8988T (cell line): ENCODE results near the gene EIF4A3.

Experiments used
- DNase-seq: peaks from one replicate; pipeline ENCODE4 v3.0.0; 2011

Gene EIF4A3

DNA sequence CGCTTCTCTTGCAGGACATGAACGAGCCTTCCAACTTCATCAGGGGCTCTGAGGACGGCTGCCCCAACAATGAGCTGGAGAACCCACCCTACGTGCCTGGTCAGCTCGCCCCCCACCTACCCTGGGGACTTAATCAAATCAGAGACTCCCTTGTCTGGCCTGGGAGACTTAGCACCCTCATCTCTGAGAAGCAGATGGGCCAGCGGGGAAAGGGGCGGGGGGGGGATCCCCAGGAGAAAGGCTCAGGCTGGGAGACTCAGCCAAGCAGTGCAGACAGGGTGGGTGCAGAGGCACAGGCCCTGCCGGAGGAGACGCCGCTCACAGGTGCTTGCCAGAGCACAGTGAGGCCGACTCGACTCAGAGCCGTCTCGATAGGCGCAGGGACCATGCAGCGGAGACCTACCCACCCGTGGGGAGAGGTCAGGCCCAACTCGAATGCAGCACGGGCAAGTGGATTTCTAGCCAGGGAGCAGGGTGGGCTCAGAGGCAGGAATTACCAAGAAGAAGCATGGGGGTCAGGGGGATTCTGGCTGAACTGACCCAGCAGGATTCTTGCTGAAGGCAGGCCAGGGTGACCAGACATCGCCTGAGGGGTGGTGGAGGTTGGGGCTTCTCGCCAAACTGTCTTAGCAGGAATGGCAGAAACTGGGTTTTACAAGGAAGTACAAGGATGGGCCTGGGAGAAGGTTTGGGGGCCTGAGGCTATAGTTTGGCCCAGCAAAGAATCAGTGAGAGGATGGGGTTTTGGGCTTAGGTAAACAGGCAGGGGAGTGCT lies 35.8 kb downstream of the EIF4A3 start:
- no peak for DNase-seq

GRCh38 chr17:80110447-80110812 lies 36.5 kb downstream of the EIF4A3 start:
- no peak for DNase-seq

DNA sequence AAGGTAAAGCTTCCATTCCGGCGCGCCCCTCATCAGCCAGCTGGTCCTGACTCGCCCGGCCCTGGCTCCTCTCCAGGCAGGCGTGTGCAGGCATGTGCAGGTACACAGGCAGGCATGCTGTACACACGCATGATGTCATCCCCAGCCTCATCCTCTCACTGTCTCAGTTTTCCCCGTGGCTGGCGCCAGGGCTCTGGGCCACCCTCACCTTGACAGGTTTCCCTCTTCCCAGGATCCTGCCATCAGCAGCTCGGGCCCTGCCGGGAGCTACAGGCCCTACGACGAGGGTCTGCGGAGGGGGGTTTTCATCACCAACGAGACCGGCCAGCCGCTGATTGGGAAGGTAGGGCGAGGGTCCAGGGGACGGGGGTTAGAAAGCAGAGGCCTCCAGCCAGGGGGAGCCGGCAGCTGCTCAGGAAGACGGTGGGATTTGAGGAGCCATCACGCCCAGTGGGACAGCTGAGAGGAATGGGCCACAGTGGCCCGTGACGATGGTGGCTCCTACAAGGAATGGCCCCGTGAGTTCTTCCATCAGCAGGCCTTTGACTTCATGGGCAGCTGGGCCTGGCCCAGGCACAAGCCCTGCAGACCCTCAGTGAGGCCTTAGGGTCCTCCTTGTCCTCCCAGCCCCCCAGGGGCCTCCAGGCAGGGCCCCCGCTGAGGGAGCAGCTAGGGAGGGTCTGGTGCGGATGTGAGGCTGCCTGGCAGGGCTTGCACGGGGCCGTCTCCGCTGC lies 37.0 kb downstream of the EIF4A3 start:
- no peak for DNase-seq

- DNase-seq: no peak
These were observed 37.8 kb downstream of the EIF4A3 start for GRCh38 chr17:80109066-80109660.

DNA sequence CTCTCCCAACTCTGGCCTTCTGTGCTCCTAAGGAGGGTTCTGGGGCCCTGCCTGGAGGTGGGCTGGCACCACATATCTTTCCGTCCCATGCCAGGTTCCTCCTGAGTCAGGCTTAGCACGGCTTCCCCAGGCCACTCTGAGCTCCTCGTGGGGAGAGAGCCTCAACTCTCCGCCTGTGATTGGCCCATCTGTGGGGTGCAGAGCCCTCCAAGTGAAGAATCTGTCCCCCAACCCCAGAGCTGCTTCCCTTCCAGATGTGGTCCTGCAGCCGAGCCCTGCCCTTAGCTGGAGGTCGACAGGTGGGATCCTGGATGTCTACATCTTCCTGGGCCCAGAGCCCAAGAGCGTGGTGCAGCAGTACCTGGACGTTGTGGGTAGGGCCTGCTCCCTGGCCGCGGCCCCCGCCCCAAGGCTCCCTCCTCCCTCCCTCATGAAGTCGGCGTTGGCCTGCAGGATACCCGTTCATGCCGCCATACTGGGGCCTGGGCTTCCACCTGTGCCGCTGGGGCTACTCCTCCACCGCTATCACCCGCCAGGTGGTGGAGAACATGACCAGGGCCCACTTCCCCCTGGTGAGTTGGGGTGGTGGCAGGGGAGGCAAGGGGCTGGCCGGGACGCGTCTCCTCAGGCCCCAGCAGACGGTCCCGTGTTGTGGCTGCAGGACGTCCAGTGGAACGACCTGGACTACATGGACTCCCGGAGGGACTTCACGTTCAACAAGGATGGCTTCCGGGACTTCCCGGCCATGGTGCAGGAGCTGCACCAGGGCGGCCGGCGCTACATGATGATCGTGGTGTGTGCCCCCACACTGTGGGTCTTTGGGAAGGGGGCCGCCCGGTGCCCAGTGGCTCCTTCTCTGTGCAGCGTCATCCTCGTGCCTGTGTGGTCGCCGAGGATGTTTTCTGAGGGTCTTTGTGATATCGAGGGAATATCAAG lies 38.6 kb downstream of the EIF4A3 start:
- no peak for DNase-seq

DNA sequence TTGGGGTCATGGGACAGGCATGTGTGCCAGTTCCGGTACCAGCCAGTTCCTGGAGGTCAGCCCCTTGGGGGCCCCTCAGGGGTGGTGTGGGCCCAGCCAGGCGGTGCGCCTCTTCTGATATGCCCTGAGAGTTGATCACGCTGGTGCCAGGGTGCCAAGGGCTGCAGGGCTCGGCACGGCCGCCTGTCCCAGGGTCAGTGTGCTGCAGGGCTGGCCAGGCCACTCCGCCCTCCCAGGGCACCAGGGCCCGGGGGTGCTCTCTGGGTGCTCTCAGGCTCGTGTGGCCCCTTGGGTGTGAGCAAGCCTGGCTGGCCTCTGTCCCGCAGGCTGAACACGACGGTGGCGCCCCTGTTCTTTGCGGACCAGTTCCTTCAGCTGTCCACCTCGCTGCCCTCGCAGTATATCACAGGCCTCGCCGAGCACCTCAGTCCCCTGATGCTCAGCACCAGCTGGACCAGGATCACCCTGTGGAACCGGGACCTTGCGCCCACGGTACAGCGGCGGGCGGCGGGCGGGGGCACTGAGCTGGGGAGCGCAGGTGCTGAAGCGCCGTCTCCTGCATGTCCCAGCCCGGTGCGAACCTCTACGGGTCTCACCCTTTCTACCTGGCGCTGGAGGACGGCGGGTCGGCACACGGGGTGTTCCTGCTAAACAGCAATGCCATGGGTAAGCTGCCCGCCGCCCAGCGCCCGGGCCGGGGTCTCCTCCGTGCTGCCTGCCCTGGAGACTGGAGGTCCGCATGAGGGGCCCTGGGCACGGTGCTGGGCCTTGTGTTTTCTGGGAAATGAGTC lies 39.5 kb downstream of the EIF4A3 start:
- DNase-seq: no peak

DNA sequence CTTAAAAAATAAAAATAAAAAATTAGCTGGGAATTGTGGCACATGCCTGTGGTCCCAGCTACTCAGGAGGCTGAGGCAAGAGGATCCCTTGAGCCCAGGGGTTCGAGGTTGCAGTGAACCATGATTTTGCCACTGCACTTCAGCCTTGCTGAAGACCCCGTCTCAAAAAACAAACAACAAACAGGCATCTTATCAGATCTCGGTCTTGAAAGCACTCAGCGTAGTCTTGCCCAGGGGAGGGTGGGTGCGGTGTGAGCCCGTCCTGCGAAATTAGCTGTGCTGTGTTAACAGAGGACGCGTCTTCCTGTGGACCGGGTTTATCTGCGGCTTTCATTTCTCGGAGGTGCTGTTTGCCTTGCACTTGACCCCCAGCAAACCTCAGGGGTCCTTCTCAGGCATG lies 40.2 kb downstream of the EIF4A3 start:
- DNase-seq: no peak

DNA sequence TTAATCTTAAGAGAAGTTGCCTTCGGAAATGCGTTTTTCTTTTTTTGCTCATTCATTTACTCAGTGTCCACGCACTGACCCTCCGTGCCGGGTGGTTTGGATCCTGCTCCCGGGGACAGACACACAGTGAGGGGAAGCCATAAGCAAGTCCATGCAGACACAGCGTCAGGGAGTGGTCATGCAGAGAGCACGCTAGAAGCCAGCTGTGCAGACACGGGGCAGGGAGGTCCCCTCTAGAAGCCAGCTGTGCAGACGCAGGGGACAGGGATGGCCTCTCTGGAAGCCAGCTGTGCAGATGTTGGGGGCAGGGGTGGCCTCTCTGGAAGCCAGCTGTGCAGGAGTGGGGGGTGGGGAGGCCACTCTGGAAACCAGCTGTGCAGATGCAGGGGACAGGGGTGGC lies 40.8 kb downstream of the EIF4A3 start:
- DNase-seq: no peak

- DNase-seq: no peak
These were observed 41.2 kb downstream of the EIF4A3 start for GRCh38 chr17:80105762-80106161.

DNA sequence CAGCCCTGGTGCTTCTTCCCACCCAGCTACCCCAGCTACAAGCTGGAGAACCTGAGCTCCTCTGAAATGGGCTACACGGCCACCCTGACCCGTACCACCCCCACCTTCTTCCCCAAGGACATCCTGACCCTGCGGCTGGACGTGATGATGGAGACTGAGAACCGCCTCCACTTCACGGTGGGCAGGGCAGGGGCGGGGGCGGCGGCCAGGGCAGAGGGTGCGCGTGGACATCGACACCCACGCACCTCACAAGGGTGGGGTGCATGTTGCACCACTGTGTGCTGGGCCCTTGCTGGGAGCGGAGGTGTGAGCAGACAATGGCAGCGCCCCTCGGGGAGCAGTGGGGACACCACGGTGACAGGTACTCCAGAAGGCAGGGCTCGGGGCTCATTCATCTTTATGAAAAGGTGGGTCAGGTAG lies 42.0 kb downstream of the EIF4A3 start:
- DNase-seq: no peak

DNA sequence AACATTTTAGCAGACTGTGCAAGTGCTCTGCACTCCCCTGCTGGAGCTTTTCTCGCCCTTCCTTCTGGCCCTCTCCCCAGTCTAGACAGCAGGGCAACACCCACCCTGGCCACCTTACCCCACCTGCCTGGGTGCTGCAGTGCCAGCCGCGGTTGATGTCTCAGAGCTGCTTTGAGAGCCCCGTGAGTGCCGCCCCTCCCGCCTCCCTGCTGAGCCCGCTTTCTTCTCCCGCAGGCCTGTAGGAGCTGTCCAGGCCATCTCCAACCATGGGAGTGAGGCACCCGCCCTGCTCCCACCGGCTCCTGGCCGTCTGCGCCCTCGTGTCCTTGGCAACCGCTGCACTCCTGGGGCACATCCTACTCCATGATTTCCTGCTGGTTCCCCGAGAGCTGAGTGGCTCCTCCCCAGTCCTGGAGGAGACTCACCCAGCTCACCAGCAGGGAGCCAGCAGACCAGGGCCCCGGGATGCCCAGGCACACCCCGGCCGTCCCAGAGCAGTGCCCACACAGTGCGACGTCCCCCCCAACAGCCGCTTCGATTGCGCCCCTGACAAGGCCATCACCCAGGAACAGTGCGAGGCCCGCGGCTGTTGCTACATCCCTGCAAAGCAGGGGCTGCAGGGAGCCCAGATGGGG lies 42.5 kb downstream of the EIF4A3 start:
- no peak for DNase-seq

DNA sequence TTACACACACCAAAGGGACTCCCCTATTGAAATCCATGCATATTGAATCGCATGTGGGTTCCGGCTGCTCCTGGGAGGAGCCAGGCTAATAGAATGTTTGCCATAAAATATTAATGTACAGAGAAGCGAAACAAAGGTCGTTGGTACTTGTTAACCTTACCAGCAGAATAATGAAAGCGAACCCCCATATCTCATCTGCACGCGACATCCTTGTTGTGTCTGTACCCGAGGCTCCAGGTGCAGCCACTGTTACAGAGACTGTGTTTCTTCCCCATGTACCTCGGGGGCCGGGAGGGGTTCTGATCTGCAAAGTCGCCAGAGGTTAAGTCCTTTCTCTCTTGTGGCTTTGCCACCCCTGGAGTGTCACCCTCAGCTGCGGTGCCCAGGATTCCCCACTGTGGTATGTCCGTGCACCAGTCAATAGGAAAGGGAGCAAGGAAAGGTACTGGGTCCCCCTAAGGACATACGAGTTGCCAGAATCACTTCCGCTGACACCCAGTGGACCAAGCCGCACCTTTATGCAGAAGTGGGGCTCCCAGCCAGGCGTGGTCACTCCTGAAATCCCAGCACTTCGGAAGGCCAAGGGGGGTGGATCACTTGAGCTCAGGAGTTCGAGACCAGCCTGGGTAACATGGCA lies 43.4 kb downstream of the EIF4A3 start:
- DNase-seq: no peak

GRCh38 chr17:80102664-80103448 lies 44.1 kb downstream of the EIF4A3 start:
- no peak for DNase-seq

DNA sequence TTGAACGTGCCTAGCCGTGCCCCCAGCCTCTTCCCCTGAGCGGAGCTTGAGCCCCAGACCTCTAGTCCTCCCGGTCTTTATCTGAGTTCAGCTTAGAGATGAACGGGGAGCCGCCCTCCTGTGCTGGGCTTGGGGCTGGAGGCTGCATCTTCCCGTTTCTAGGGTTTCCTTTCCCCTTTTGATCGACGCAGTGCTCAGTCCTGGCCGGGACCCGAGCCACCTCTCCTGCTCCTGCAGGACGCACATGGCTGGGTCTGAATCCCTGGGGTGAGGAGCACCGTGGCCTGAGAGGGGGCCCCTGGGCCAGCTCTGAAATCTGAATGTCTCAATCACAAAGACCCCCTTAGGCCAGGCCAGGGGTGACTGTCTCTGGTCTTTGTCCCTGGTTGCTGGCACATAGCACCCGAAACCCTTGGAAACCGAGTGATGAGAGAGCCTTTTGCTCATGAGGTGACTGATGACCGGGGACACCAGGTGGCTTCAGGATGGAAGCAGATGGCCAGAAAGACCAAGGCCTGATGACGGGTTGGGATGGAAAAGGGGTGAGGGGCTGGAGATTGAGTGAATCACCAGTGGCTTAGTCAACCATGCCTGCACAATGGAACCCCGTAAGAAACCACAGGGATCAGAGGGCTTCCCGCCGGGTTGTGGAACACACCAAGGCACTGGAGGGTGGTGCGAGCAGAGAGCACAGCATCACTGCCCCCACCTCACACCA lies 44.8 kb downstream of the EIF4A3 start:
- DNase-seq: no peak

DNA sequence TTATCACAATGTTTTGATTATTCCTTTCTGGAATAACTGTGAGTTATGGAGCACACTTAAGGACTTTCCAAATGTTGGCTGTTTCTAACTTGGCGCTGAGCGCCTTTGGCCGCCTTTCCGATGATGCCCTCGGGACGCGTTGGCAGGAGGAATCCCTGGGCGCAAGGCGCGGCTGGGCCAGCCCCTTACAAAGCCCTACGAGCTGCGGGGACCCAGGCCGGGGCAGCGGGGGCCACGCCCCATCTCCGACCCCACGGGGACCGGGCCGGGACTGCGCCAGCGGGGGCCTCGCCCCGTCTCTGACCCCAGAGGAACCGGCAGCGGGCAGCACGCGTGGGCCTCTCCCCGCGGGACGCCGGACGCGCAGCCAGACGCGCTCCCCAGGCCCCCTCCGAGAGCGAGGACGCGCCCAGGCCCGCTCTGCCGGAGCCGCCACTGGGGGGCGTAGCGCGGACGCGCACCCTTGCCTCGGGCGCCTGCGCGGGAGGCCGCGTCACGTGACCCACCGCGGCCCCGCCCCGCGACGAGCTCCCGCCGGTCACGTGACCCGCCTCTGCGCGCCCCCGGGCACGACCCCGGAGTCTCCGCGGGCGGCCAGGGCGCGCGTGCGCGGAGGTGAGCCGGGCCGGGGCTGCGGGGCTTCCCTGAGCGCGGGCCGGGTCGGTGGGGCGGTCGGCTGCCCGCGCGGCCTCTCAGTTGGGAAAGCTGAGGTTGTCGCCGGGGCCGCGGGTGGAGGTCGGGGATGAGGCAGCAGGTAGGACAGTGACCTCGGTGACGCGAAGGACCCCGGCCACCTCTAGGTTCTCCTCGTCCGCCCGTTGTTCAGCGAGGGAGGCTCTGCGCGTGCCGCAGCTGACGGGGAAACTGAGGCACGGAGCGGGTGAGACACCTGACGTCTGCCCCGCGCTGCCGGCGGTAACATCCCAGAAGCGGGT lies 45.6 kb downstream of the EIF4A3 start, which contains the start of gene GAA:
Gene GAA, plus strand, starts transcription at position 571 of the 935 bp plus-strand sequence. CDS start 3,006 bp downstream, outside the sequence.
- peak; percentile 93 for DNase-seq

GRCh38 chr17:80100035-80100323 lies 46.9 kb downstream of the EIF4A3 start:
- no peak for DNase-seq

- DNase-seq: no peak
These were observed 47.5 kb downstream of the EIF4A3 start for GRCh38 chr17:80099291-80100034.
